GM12878 (cell line): ENCODE measurements around the gene PIEZO2. TPM values are rescaled to one million over a fixed set of nuclear protein-coding genes. Genes with fewer than 3 reads are reported as not detected.
A peak's percentile ranks its signal among the peaks of the same experiment; 100 is the strongest.

Experiments used
- ATAC-seq: fragments of 200-7000 bp; cut with Tn5 transposase; 3 replicates; pipeline ENCODE4 v1.9.1; 2020; ENCODE audit warnings: mild to moderate bottlenecking, moderate library complexity
- BruUV-seq: library from RNA; stranded (reverse); fragments of 400-500 nt; replicated peaks from 2 replicates; lab custom pipeline; 2021; lab: Mats Ljungman, UMichigan
- CTCF ChIA-PET: fragments of 300-600 bp; sonication (Branson Sonifier 250); formaldehyde crosslinking; extraction: SDS; loops from one replicate; lab custom pipeline; 2021; ENCODE audit warnings: inconsistent platforms; lab: Yijun Ruan, JAX
- POLR2A ChIA-PET: fragments of 350-600 bp; formaldehyde crosslinking; extraction: SDS; loops from one replicate; lab custom pipeline; 2021; ENCODE audit warnings: inconsistent platforms; lab: Charles Lee
- RAD21 ChIA-PET: fragments of 300-600 bp; sonication (Branson Sonifier 250); formaldehyde crosslinking; loops from one replicate; lab custom pipeline; 2023; ENCODE audit warnings: antibody characterized with exemption; ENCODE audit not compliant: unreplicated experiment; lab: Charles Lee
- SMC1A ChIA-PET: fragments of 300-600 bp; sonication (Branson Sonifier 250); formaldehyde crosslinking; loops from one replicate; lab custom pipeline; 2023; ENCODE audit not compliant: unreplicated experiment, uncharacterized antibody; lab: Charles Lee
- DNase-seq: peaks from one replicate; pipeline ENCODE4 v3.0.0-alpha.2; 2011; ENCODE audit warnings: low read depth, low spot score
- FAIRE-seq: peaks from 3 replicates; lab custom pipeline; 2011; peaks lifted over from hg19 to GRCh38; lab: Jason Lieb, UNC
- H2AFZ ChIP-seq: 2 replicates; pipeline ENCODE4 v1.6.0; 2011; ENCODE audit warnings: low read depth, low read length, control low read depth; ENCODE audit not compliant: control insufficient read depth
- H3K27ac ChIP-seq: 2 replicates; pipeline ENCODE4 v1.5.1; 2011; ENCODE audit warnings: control low read depth; ENCODE audit not compliant: control insufficient read depth, insufficient read depth
- H3K27me3 ChIP-seq, 2 experiments: replicated peaks in 1 of 2; 2 replicates each; pipeline versions ENCODE4 v1.6.0 to v1.6.1; 2011; ENCODE audit warnings: low read length in 1 of 2; ENCODE audit not compliant: control insufficient read depth in 2 of 2, insufficient read depth in 2 of 2
- H3K36me3 ChIP-seq, 2 experiments: 2 replicates each; pipeline ENCODE4 v1.5.1; 2011; ENCODE audit warnings: low read length in 1 of 2; ENCODE audit not compliant: control insufficient read depth in 2 of 2, insufficient read depth in 2 of 2
- H3K4me1 ChIP-seq: 2 replicates; pipeline ENCODE4 v1.6.1; 2011; ENCODE audit warnings: mild to moderate bottlenecking, low read length, moderate library complexity, mixed read lengths; ENCODE audit not compliant: control insufficient read depth, insufficient read depth
- H3K4me2 ChIP-seq: 2 replicates; pipeline ENCODE4 v1.6.0; 2011; ENCODE audit warnings: control low read depth; ENCODE audit not compliant: control insufficient read depth, insufficient read depth
- H3K4me3 ChIP-seq: fragments of 200-600 bp; sonication (generic); 2 replicates; pipeline ENCODE4 v1.5.1; 2016
- H3K79me2 ChIP-seq: 2 replicates; pipeline ENCODE4 v1.6.0; 2011; ENCODE audit warnings: low read length; ENCODE audit not compliant: control insufficient read depth, insufficient read depth
- H3K9ac ChIP-seq: 2 replicates; pipeline ENCODE4 v1.8.0; 2011; ENCODE audit warnings: low read length, control low read depth, mixed read lengths; ENCODE audit not compliant: control insufficient read depth, insufficient read depth
- H3K9me3 ChIP-seq: replicated peaks from 3 replicates; pipeline ENCODE4 v1.5.1; 2011; ENCODE audit warnings: mild to moderate bottlenecking, low read length; ENCODE audit not compliant: control insufficient read depth, insufficient read depth
- H4K20me1 ChIP-seq: 2 replicates; pipeline ENCODE4 v1.6.0; 2011; ENCODE audit not compliant: control insufficient read depth, insufficient read depth
- BACH1 ChIP-seq: fragments of 450-650 bp; IDR thresholded peaks from 2 replicates; pipeline ENCODE4 v1.6.1; 2017; ENCODE audit warnings: mild to moderate bottlenecking, borderline replicate concordance
- BCL11A ChIP-seq: IDR thresholded peaks from 2 replicates; pipeline ENCODE4 v1.6.1; 2011; ENCODE audit warnings: low read depth, low read length
- EP300 ChIP-seq, 2 experiments: fragments of 150-350 bp in 1 of 2; IDR thresholded peaks; 2 replicates each; pipeline ENCODE4 v1.6.1; 2011 to 2012; ENCODE audit warnings: low read depth in 2 of 2, low read length in 2 of 2, borderline replicate concordance in 1 of 2, improper control_type of control experiment in 1 of 2, inconsistent platforms in 1 of 2; ENCODE audit not compliant: control insufficient read depth in 1 of 2
- ETV6 ChIP-seq, 2 experiments: fragments of 450-650 bp in 1 of 2; IDR thresholded peaks in 1 of 2; conservative IDR thresholded peaks in 1 of 2; 2 replicates each; pipeline ENCODE4 v1.6.1; 2014; ENCODE audit warnings: antibody characterized with exemption in 1 of 2, borderline replicate concordance in 1 of 2, low read depth in 1 of 2, mild to moderate bottlenecking in 1 of 2, moderate library complexity in 1 of 2
- NFIC ChIP-seq: IDR thresholded peaks from 2 replicates; pipeline ENCODE4 v1.6.1; 2012; ENCODE audit warnings: low read depth, mild to moderate bottlenecking, inconsistent platforms, low read length, moderate library complexity
- SIX5 ChIP-seq: IDR thresholded peaks from 2 replicates; pipeline ENCODE4 v1.6.1; 2011; ENCODE audit warnings: mild to moderate bottlenecking, low read depth, low read length, moderate library complexity; ENCODE audit not compliant: severe bottlenecking
- SP1 ChIP-seq: IDR thresholded peaks from one replicate; pipeline ENCODE4 v1.6.1; 2011; ENCODE audit warnings: low read depth, low read length
- TCF12 ChIP-seq: IDR thresholded peaks from 2 replicates; pipeline ENCODE4 v1.6.1; 2011; ENCODE audit warnings: low read depth, mild to moderate bottlenecking, low read length
- TCF3 ChIP-seq: IDR thresholded peaks from 2 replicates; pipeline ENCODE4 v1.6.1; 2012; ENCODE audit warnings: low read depth, mild to moderate bottlenecking, low read length, borderline replicate concordance; ENCODE audit not compliant: insufficient read depth
- YY1 ChIP-seq: IDR thresholded peaks from 2 replicates; pipeline ENCODE4 v1.6.1; 2011; ENCODE audit warnings: low read depth, mild to moderate bottlenecking, low read length
- ZNF217 ChIP-seq: fragments of 450-650 bp; IDR thresholded peaks from 2 replicates; pipeline ENCODE4 v1.6.1; 2017; ENCODE audit warnings: antibody characterized with exemption, mild to moderate bottlenecking
- ZNF274 ChIP-seq: IDR thresholded peaks from one replicate; pipeline ENCODE4 v1.8.0; 2011; ENCODE audit not compliant: insufficient read length, insufficient read depth
- WGBS: methylation state at CpG from one replicate; pipeline ENCODE4 v1.1.6; 2016; ENCODE audit warnings: low lambda C conversion rate; ENCODE audit not compliant: insufficient replicate concordance, insufficient coverage; ENCODE audit errors: missing lambda C conversion rate; 5-methylcytosine and 5-hydroxymethylcytosine counted together
- in situ Hi-C: fragments of 300-500 bp; cut with MboI; formaldehyde crosslinking; loops from 9 replicates; pipeline ENCODE4 v1.14.3; 2018; ENCODE audit warnings: mixed read lengths
- intact Hi-C: fragments of 100-400 bp; cut with micrococcal nuclease; formaldehyde crosslinking; loops from one replicate; pipeline ENCODE4 v1.14.2; 2022; ENCODE audit not compliant: unreplicated experiment
- polyA plus RNA-seq, 11 experiments: library from polyadenylated mRNA; depleted of rRNA in 4 of 11; unstranded in 6 of 11; stranded (reverse) in 5 of 11; fragments of >200 nt; fragmentation: Nextera tagmentation in 4 of 11; fragmentation: Illumina TruSeq in 1 of 11; extraction: Ambion mirVana in 4 of 11; extraction: Trizol in 1 of 11; gene quantifications; 1 replicate in 1 of 11; 2 replicates in 10 of 11; pipeline versions ENCODE4 v1.2.1 to v1.2.3, GENCODE V29; 2011 to 2016; ENCODE audit warnings: inconsistent platforms in 2 of 11, missing spikeins in 2 of 11, low read depth in 1 of 11
- total RNA-seq, 4 experiments: library from RNA; depleted of rRNA in 3 of 4; stranded (reverse); fragments of >200 nt in 3 of 4; fragmentation: Illumina TruSeq in 1 of 4; extraction: Trizol in 1 of 4; gene quantifications; 2 replicates each; pipeline versions ENCODE4 v1.2.1 to v1.2.3, GENCODE V29; 2013 to 2021
- TF ChIP-seq, protein P1 (sequence below): IDR thresholded peaks from 2 replicates; pipeline ENCODE4 v1.6.1; 2012; ENCODE audit warnings: mild to moderate bottlenecking, low read depth, low read length
- TF ChIP-seq, protein P2 (sequence below): fragments of 450-650 bp; IDR thresholded peaks from 2 replicates; pipeline ENCODE4 v1.6.1; 2016; ENCODE audit warnings: mild to moderate bottlenecking, moderate library complexity, borderline replicate concordance
- TF ChIP-seq, protein P3 (sequence below): IDR thresholded peaks from 2 replicates; pipeline ENCODE4 v1.6.1; 2012; ENCODE audit warnings: low read length, inconsistent platforms

PIEZO2 gene
- total and polyA plus RNA-seq, 10 of the 15 experiments (the other 5 are each of a cell fraction or from before 2014, with no cell fraction given) = 6.7 to 42.3 (median 27.4) TPM

DNA sequence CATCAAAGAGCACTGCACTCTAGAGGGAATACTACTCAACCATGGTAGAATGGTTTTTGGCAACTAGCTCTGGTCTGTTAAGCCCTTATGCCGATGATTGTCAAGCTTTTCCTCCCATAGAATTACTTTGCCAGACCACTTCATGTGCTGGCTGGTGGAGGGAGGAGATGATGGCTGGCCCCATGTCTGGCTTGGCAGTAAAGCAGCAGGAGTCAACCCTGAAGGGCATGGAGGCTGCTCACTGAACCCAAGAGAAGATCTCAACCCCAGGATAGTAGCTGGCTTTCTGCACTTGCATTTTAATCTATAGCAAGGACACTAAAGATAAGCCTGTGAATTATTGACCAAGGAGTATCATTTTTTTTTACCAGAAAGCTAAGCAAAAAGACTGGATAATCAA is 309.9 kb downstream of the PIEZO2 start:
- H3K79me2 ChIP-seq = no peaks in the 10 kb centered on the region
- no peak for TF ChIP-seq BACH1
- no peak for TF ChIP-seq ETV6 (conservative IDR thresholded peaks at IDR 0.05 in 1 of 2, IDR thresholded peaks at IDR 0.05 in 1 of 2; ENCODE audit: borderline replicate concordance in 1 of 2, low read depth in 1 of 2)
- TF ChIP-seq ZNF217 = no peak
- TF ChIP-seq, protein P1, sequence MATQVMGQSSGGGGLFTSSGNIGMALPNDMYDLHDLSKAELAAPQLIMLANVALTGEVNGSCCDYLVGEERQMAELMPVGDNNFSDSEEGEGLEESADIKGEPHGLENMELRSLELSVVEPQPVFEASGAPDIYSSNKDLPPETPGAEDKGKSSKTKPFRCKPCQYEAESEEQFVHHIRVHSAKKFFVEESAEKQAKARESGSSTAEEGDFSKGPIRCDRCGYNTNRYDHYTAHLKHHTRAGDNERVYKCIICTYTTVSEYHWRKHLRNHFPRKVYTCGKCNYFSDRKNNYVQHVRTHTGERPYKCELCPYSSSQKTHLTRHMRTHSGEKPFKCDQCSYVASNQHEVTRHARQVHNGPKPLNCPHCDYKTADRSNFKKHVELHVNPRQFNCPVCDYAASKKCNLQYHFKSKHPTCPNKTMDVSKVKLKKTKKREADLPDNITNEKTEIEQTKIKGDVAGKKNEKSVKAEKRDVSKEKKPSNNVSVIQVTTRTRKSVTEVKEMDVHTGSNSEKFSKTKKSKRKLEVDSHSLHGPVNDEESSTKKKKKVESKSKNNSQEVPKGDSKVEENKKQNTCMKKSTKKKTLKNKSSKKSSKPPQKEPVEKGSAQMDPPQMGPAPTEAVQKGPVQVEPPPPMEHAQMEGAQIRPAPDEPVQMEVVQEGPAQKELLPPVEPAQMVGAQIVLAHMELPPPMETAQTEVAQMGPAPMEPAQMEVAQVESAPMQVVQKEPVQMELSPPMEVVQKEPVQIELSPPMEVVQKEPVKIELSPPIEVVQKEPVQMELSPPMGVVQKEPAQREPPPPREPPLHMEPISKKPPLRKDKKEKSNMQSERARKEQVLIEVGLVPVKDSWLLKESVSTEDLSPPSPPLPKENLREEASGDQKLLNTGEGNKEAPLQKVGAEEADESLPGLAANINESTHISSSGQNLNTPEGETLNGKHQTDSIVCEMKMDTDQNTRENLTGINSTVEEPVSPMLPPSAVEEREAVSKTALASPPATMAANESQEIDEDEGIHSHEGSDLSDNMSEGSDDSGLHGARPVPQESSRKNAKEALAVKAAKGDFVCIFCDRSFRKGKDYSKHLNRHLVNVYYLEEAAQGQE = no peak
- no peak for TF ChIP-seq TCF12
- no peak for TF ChIP-seq SIX5
- no peak for TF ChIP-seq YY1
- TF ChIP-seq EP300 (IDR thresholded peaks at IDR 0.05; ENCODE audit: borderline replicate concordance in 1 of 2, control insufficient read depth in 1 of 2, low read depth in 2 of 2, low read length in 2 of 2) = no peak
- TF ChIP-seq, protein P2, sequence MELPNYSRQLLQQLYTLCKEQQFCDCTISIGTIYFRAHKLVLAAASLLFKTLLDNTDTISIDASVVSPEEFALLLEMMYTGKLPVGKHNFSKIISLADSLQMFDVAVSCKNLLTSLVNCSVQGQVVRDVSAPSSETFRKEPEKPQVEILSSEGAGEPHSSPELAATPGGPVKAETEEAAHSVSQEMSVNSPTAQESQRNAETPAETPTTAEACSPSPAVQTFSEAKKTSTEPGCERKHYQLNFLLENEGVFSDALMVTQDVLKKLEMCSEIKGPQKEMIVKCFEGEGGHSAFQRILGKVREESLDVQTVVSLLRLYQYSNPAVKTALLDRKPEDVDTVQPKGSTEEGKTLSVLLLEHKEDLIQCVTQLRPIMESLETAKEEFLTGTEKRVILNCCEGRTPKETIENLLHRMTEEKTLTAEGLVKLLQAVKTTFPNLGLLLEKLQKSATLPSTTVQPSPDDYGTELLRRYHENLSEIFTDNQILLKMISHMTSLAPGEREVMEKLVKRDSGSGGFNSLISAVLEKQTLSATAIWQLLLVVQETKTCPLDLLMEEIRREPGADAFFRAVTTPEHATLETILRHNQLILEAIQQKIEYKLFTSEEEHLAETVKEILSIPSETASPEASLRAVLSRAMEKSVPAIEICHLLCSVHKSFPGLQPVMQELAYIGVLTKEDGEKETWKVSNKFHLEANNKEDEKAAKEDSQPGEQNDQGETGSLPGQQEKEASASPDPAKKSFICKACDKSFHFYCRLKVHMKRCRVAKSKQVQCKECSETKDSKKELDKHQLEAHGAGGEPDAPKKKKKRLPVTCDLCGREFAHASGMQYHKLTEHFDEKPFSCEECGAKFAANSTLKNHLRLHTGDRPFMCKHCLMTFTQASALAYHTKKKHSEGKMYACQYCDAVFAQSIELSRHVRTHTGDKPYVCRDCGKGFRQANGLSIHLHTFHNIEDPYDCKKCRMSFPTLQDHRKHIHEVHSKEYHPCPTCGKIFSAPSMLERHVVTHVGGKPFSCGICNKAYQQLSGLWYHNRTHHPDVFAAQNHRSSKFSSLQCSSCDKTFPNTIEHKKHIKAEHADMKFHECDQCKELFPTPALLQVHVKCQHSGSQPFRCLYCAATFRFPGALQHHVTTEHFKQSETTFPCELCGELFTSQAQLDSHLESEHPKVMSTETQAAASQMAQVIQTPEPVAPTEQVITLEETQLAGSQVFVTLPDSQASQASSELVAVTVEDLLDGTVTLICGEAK = no peak
- no peak for TF ChIP-seq ZNF274
- TF ChIP-seq SP1 = no peak
- TF ChIP-seq BCL11A = no peak
- TF ChIP-seq NFIC = no peak
- TF ChIP-seq, protein P3, sequence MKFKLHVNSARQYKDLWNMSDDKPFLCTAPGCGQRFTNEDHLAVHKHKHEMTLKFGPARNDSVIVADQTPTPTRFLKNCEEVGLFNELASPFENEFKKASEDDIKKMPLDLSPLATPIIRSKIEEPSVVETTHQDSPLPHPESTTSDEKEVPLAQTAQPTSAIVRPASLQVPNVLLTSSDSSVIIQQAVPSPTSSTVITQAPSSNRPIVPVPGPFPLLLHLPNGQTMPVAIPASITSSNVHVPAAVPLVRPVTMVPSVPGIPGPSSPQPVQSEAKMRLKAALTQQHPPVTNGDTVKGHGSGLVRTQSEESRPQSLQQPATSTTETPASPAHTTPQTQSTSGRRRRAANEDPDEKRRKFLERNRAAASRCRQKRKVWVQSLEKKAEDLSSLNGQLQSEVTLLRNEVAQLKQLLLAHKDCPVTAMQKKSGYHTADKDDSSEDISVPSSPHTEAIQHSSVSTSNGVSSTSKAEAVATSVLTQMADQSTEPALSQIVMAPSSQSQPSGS = no peak
- no peak for TF ChIP-seq TCF3

More for the DNA sequence above, 309.9 kb downstream of the PIEZO2 start:
- CTCF ChIA-PET = interaction anchor here (1.3 to 8.9 kb wide), 7 partner anchors 11 to 316 kb away, joined by 4 to 55 read pairs (median 11); no protein-coding TSS in a partner anchor
- peaks cover 15% of the 10 kb centered on the region for H3K4me1 ChIP-seq
- no peak; the same call in 2 of the 3 replicates for ATAC-seq
- POLR2A ChIA-PET = interaction anchor here (1.0 to 1.3 kb wide), 2 partner anchors 8 to 17 kb away, joined by 3 to 4 read pairs; no protein-coding TSS in a partner anchor
- SMC1A ChIA-PET = interaction anchor here (0.8 to 3.9 kb wide), 20 partner anchors 11 to 673 kb away, joined by 3 to 56 read pairs (median 4); partner anchors contain the start of gene PIEZO2
- H3K4me3 ChIP-seq = no peak overlapping the region
- no peak for DNase-seq
- H3K4me2 ChIP-seq = no peak overlapping the region
- no peak for FAIRE-seq
- peaks cover 0 to 6% of the 10 kb centered on the region in 2 experiments; a peak in 1 of 4 replicates for H3K36me3 ChIP-seq
- no peak overlapping the region for H2AFZ ChIP-seq
- 54% methylated on average over 1 of the region's 1 CpG for WGBS
- BruUV-seq = no TSS peak
- RAD21 ChIA-PET = interaction anchor here (1.0 to 5.5 kb wide), 8 partner anchors 11 to 673 kb away, joined by 3 to 60 read pairs (median 4); no protein-coding TSS in a partner anchor
- no peak overlapping the region for H3K9ac ChIP-seq
- no peaks in the 10 kb centered on the region; the same call in 2 of the 3 replicates for H3K9me3 ChIP-seq
- peak overlapping the region; percentile 41 for H3K27ac ChIP-seq
- H4K20me1 ChIP-seq = no peaks in the 10 kb centered on the region
- in situ Hi-C loops = no loop called here
- intact Hi-C loops = no loop called here
- no peaks in the 10 kb centered on the region for H3K27me3 ChIP-seq
